ENCODE data around the gene MEGF11. TPM values are rescaled to one million over a fixed set of nuclear protein-coding genes. Genes with fewer than 3 reads are reported as not detected.

MEGF11 gene
- polyA plus RNA-seq, 3 donors: not detected

DNA sequence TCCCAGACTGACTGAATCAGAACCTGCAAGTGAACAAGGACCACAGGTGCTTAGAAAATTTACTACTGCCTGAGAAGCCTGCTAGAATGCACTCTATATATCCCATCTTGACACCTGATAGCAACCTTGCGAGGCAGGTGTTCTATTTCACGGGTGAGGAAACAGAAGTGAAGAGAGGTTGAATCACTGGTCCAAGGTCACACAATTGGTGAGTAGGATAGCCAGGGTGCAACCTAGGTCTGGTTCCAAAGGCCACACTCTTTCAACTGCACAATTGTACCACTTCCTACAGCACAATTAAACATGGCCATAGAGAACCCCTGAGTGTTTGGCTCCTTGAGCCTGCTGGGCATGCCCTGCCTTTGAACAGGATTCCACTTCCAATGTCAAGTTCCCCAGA lies 297.2 kb downstream of the MEGF11 start:
- Histone ChIP-seq H3K4me2 (replicated peaks; ENCODE audit: extremely low read depth, low read length, poor library complexity, severe bottlenecking) (no peak overlapping the region), H3K27ac (ENCODE audit: low read depth in 1 of 2, low read length in 2 of 2) (no peak overlapping the region), H2AFZ (ENCODE audit: insufficient read depth, low read depth, low read length, poor library complexity, severe bottlenecking) (no peak overlapping the region), H3K4me1 (ENCODE audit: control insufficient read depth in 1 of 2, insufficient read depth in 2 of 2, low read length in 2 of 2) (no peaks in the 10 kb centered on the region), H3K79me2 (ENCODE audit: insufficient read depth, low read length) (no peaks in the 10 kb centered on the region), H3K36me3 (replicated peaks in 1 of 2; ENCODE audit: control insufficient read depth in 1 of 2, insufficient read depth in 2 of 2, low read length in 2 of 2) (no peaks in the 10 kb centered on the region), H3K4me3 (replicated peaks in 1 of 3; ENCODE audit: low read depth in 2 of 3, low read length in 3 of 3) (no peak overlapping the region), H3K27me3 (ENCODE audit: control insufficient read depth in 2 of 2, insufficient read depth in 2 of 2, low read length in 2 of 2) (no peaks in the 10 kb centered on the region), H3K9me3 (replicated peaks in 1 of 2; ENCODE audit: control insufficient read depth in 1 of 2, insufficient read depth in 1 of 2, low read length in 2 of 2) (no peaks in the 10 kb centered on the region), H3K9ac (ENCODE audit: insufficient read depth, low read length, poor library complexity, severe bottlenecking) (no peak overlapping the region), H4K20me1 (ENCODE audit: insufficient read depth, low read length) (no peaks in the 10 kb centered on the region)
- Mint-ChIP-seq H3K4me1 (no peaks in the 10 kb centered on the region), H3K27ac (no peak overlapping the region), H3K36me3 (no peaks in the 10 kb centered on the region), H3K9me3 (peaks cover 0 to 3% (median 0%) of the 10 kb centered on the region in 7 donors), H3K4me3 (no peak overlapping the region), H3K27me3 (ENCODE audit: low read depth in 3 of 3) (peaks cover 10 to 22% (median 13%) of the 10 kb centered on the region in 3 donors)
- TF ChIP-seq, protein P1, sequence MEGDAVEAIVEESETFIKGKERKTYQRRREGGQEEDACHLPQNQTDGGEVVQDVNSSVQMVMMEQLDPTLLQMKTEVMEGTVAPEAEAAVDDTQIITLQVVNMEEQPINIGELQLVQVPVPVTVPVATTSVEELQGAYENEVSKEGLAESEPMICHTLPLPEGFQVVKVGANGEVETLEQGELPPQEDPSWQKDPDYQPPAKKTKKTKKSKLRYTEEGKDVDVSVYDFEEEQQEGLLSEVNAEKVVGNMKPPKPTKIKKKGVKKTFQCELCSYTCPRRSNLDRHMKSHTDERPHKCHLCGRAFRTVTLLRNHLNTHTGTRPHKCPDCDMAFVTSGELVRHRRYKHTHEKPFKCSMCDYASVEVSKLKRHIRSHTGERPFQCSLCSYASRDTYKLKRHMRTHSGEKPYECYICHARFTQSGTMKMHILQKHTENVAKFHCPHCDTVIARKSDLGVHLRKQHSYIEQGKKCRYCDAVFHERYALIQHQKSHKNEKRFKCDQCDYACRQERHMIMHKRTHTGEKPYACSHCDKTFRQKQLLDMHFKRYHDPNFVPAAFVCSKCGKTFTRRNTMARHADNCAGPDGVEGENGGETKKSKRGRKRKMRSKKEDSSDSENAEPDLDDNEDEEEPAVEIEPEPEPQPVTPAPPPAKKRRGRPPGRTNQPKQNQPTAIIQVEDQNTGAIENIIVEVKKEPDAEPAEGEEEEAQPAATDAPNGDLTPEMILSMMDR (IDR thresholded peaks at IDR 0.05): no peak
- intact Hi-C loops (cut with micrococcal nuclease): no loop called here
- no CpG with 5 or more reads among the region's 2 CpGs for WGBS (ENCODE audit: insufficient coverage)
- no peak for DNase-seq

DNA sequence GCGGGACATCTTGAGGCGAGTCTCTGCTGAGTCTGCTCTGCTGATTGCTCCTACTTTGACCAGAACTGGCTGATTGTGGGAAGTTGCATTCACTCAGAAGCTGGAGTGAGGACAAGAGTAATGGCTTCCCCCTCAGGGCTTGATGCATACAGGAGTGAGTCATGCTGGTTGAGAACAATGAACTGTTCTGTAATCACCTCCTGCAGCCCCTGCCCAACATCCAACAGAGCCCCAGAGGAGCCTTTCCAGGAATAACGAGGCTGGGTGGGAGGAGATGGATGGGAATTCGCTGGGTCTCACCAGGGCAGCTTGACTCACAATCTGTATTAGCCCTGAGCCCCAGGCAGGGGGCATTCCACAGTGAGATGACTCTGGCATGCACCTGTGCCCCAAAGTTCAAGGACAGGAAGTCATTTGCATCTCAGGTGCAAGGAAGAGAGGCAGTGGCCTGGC lies 299.2 kb downstream of the MEGF11 start:
- no peaks in the 10 kb centered on the region for H3K27me3 ChIP-seq (ENCODE audit: control insufficient read depth in 2 of 2, insufficient read depth in 2 of 2, low read length in 2 of 2)
- H3K4me2 ChIP-seq (replicated peaks; ENCODE audit: extremely low read depth, low read length, poor library complexity, severe bottlenecking): no peak overlapping the region
- WGBS (ENCODE audit: insufficient coverage): 45% methylated on average over 2 of the region's 4 CpGs
- no peak for DNase-seq
- no peak overlapping the region for H2AFZ ChIP-seq (ENCODE audit: insufficient read depth, low read depth, low read length, poor library complexity, severe bottlenecking)
- no peak overlapping the region for H3K4me3 ChIP-seq (replicated peaks in 1 of 3; ENCODE audit: low read depth in 2 of 3, low read length in 3 of 3)
- no peak overlapping the region for H3K9ac ChIP-seq (ENCODE audit: insufficient read depth, low read length, poor library complexity, severe bottlenecking)
- TF ChIP-seq, protein P1 (IDR thresholded peaks at IDR 0.05): no peak
- Mint-ChIP-seq H3K36me3 (no peaks in the 10 kb centered on the region), H3K4me3 (no peak overlapping the region), H3K27ac (no peak overlapping the region), H3K9me3 (no peaks in the 10 kb centered on the region), H3K4me1 (no peaks in the 10 kb centered on the region), H3K27me3 (ENCODE audit: low read depth in 3 of 3) (peaks cover 8 to 15% (median 9%) of the 10 kb centered on the region in 3 donors)
- intact Hi-C loops (cut with micrococcal nuclease): no loop called here
- no peaks in the 10 kb centered on the region for H3K4me1 ChIP-seq (ENCODE audit: control insufficient read depth in 1 of 2, insufficient read depth in 2 of 2, low read length in 2 of 2)
- H4K20me1 ChIP-seq (ENCODE audit: insufficient read depth, low read length): no peaks in the 10 kb centered on the region
- no peaks in the 10 kb centered on the region for H3K9me3 ChIP-seq (replicated peaks in 1 of 2; ENCODE audit: control insufficient read depth in 1 of 2, insufficient read depth in 1 of 2, low read length in 2 of 2)
- H3K79me2 ChIP-seq (ENCODE audit: insufficient read depth, low read length): no peaks in the 10 kb centered on the region
- H3K27ac ChIP-seq (ENCODE audit: low read depth in 1 of 2, low read length in 2 of 2): no peak overlapping the region
- no peaks in the 10 kb centered on the region for H3K36me3 ChIP-seq (replicated peaks in 1 of 2; ENCODE audit: control insufficient read depth in 1 of 2, insufficient read depth in 2 of 2, low read length in 2 of 2)
